LoVo (cell line): ENCODE measurements around the gene RAX2.

ENCODE experiments used
- DNase-seq: peaks from one replicate; pipeline ENCODE4 v3.0.0-alpha.2; 2016; ENCODE audit warnings: low spot score

The RAX2 gene

GRCh38 chr19:3801412-3802096 is 29.5 kb upstream of the RAX2 start:
- DNase-seq: no peak

GRCh38 chr19:3800996-3801395 is 29.0 kb upstream of the RAX2 start:
- no peak for DNase-seq

- DNase-seq: no peak
Measured at GRCh38 chr19:3798137-3798536, 26.1 kb upstream of the RAX2 start.

- DNase-seq: no peak
Measured at GRCh38 chr19:3796358-3796757, 24.3 kb upstream of the RAX2 start.

- DNase-seq: no peak
Measured at GRCh38 chr19:3793799-3794198, 21.8 kb upstream of the RAX2 start.

GRCh38 chr19:3792114-3792513 is 20.1 kb upstream of the RAX2 start:
- DNase-seq: no peak

GRCh38 chr19:3790941-3791340 is 18.9 kb upstream of the RAX2 start:
- DNase-seq: no peak

- no peak for DNase-seq
Measured at GRCh38 chr19:3790209-3790734, 18.2 kb upstream of the RAX2 start.

GRCh38 chr19:3788996-3789778 is 17.2 kb upstream of the RAX2 start:
- no peak for DNase-seq

- DNase-seq: no peak
Measured at GRCh38 chr19:3785938-3786824, 14.2 kb upstream of the RAX2 start, which contains the start of gene MATK. Gene MATK, minus strand, starts transcription at chr19:3786381. Its CDS starts 1,246 bp downstream, at chr19:3785135.

- no peak for DNase-seq
Measured at GRCh38 chr19:3785451-3785937, 13.5 kb upstream of the RAX2 start.

- no peak for DNase-seq
Measured at GRCh38 chr19:3784607-3785450, 12.8 kb upstream of the RAX2 start.

GRCh38 chr19:3783660-3784584 is 11.9 kb upstream of the RAX2 start:
- DNase-seq: no peak

GRCh38 chr19:3782903-3783302 is 10.9 kb upstream of the RAX2 start:
- no peak for DNase-seq

- no peak for DNase-seq
Measured at GRCh38 chr19:3782330-3782729, 10.3 kb upstream of the RAX2 start.

- DNase-seq: no peak
Measured at GRCh38 chr19:3781603-3782002, 9.6 kb upstream of the RAX2 start.

GRCh38 chr19:3780786-3781304 is 8.8 kb upstream of the RAX2 start:
- DNase-seq: no peak

GRCh38 chr19:3778899-3779723 is 7.1 kb upstream of the RAX2 start:
- no peak for DNase-seq
